Measurements from ENCODE around the gene MYO18B.

The MYO18B gene

DNA sequence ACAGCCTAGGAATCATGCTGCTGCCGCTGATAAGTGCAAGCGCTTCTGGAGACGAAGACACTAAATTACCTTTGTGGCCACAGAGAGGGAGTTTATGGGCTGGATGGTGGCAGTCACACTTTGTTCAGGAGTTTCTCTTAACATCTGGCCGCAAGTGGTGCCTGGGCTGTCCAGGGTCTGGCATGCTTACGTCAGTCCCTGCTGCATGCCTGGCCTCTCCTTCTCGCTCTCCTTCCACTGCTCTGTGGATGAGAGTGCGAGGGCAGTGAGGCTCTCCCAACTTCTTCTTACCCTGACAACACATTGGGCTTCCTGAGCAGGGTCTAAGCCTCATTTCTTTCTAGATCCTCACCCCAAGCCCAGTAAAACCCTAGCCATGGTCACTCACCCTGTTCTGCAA lies 266.6 kb downstream of the MYO18B start:
- DNase-seq = no peak

DNA sequence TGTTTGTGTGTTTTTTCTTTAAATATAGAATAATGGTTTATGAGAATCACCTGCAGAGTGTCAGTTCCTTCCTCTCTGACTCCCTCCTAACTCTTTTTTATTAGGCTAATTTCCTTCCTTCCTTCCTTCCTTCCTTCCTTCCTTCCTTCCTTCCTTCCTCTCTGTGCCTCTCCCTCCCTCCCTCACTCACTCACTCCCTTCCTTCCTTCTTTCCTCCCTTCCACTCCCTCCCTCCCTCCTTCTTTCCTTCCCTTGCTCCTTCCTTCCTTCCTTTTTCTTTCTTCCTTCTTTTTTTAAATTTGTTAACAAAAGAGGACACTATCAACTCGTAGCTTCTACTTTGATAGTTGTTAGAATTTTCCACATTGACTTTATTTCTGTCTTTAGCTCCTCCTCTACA lies 274.9 kb downstream of the MYO18B start:
- DNase-seq = no peak

DNA sequence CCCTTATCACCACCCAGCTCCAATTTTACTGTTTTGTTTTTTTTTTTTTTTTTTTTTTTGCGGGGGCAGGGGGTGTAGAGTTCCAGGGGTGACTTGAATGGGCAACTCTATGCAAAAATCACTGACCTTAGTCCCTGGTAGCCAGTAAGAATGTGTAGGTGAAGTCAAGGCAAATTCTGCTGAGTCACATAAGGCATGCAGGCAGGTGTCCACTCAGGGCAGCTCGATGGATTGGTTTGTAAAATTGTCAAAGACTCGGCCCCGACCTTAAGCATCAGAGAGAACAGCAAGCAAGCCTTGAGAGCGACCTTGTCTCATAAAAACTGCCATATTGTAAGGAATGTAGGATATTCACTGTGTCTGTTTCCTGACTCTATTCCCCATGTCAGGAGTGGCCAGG lies 275.9 kb downstream of the MYO18B start:
- DNase-seq = no peak

DNA sequence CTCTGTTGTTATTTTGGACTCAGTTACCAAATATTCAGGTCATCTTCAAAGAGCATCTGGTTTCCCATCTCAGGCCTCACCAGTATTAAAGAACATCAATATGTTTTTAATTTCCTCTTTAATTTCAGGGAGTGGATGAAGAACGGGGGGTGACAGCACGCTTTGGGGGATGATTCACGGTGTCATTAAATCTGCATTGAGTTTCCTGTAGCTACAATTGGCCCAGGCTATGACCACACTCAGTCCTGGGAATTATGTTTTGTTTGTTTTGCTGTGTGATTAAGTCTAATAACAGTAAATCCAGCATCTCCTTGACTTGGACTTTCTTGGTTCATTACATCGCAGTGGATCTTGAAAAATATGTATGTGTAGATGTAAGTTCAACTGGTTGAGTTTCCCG lies 277.6 kb downstream of the MYO18B start:
- no peak for DNase-seq

DNA sequence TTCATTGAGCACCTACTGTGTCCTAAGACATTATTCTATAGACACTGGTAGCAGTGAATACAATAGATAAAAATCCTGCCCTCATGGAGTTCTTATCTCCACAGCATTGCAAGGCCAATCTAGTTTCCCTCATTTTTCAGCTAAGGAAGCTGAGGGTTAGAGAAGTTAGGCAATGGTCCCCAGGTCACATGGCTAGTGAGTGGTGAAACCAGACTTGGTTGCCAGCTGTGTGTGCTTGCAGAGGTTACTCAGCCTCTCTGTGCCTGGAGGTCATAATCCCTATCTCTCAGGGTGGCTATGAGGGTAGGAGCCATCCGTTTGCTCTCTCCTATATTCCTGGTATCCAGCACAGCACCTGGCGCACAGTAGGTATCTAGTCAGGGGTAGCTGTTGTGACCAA lies 279.5 kb downstream of the MYO18B start:
- no peak for DNase-seq

DNA sequence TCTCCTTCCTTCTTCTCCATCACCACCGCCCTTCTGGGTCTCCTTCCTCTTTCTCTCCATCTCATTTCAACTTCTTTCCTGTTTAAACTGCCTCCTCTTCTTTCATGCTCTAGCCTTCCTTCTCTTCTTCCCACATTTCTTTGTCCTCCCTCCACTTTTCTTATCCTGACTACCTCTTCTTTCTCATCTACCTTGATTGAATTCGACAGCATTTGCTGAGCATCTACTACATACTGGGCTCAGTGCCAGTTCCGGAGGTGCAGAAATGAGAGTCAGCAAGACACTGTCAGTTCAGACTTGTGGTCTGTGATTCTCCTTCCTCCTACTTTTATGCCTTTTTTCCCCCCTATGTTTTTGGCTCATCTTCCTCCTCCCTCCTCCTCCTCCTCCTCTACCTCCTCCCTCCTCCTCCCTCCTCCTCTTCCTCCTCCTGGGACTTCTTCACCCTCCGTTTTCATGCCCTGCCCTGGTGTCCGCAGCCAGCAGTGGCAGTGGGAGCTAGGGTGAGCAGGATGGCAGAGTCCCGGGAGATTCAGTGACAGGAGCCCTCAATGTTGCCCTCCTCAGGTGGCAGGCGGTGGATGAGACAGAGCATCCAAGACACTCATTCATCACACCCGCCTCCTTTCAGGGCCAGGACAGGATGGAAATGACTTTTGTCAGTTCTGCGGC lies 281.3 kb downstream of the MYO18B start:
- DNase-seq = no peak

DNA sequence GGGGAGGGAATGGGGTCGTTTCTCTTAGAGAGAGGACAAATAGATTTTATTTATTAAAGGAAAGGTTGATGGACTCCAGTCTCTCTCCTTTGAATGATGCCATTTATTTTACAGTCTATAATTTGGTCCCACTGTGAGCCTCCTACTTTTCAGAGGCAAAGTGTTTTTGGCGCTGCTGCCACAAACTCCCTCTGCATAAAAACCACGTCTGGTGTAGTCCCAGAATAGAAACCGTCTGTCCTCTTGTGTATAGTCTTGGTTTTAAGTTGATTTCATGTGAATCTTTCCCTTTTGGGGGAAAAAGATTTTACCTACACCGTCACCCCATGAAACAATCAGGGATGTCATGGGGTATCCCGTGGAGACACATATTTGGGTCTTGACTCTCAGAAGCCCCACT lies 283.6 kb downstream of the MYO18B start:
- no peak for DNase-seq

DNA sequence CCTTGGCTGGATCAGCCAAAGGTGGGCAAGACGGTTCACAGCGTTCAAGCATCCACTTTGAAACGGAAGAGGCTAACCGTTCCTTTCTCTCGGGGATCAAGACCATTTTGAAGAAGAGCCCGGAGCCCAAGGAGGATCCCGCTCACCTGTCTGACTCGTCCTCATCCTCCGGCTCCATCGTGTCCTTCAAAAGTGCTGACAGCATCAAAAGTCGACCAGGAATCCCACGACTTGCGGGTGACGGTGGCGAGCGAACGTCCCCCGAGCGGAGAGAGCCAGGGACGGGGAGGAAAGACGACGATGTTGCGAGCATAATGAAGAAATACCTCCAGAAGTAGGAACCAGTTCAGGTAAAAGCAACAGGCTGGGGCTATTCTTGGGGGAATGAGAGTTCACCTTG lies 285.4 kb downstream of the MYO18B start:
- DNase-seq = no peak

DNA sequence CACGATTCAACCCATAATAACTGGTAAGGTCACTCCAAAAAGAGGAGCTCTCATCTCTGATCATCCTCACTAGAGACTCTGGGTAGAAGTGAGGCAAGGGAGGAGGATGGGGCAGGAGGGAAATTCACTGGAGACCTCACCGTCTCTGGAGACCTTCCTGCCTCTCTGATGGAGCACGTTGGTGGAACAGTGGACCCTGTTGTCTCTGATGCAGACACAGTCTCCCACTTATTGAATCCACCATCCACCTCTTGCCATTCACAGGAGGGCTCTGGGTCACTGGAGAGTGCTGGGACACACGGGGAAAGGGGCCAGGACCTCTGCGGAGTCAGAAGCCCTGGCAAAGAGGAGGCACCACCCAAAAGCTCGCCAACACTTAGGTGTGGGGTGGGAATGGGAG lies 289.7 kb downstream of the MYO18B start:
- no peak for DNase-seq

DNA sequence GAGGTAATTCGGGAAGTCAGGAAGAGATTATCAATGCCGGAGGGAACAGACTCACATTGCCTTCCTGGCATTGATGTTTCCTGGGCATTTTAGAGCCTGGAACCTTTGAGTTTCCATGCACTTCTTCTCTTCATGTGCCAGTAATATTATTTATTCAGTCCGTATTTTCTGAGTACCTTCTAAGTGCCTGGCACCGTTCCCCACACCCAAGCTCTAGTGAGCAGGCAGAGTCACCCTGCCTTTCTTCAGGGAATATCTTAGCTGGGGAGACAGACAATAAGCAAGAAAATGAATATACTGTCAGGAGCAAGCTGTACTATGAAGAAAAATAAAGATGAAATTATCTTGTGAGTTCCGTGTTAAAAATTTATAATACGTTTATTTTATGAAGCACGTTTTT lies 291.1 kb downstream of the MYO18B start:
- DNase-seq = no peak

DNA sequence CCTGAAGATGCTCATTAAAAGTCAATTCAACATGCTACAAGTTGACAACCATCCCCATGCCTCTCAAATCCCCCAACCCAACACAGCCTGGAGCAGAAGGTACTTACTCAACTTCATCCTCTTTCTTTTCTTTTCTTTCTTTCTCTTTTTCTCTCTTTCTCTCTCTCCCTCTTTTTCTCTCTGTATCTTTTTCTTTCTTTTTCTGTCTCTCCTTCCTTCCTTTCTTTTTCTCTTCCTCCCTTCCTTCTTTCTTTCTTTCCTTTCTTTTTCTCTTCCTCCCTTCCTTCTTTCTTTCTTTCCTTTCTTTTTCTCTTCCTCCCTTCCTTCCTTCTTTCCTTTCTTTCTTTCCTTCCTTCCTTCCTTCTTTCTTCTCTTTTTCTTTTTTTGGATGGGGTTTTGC lies 291.6 kb downstream of the MYO18B start:
- no peak for DNase-seq

DNA sequence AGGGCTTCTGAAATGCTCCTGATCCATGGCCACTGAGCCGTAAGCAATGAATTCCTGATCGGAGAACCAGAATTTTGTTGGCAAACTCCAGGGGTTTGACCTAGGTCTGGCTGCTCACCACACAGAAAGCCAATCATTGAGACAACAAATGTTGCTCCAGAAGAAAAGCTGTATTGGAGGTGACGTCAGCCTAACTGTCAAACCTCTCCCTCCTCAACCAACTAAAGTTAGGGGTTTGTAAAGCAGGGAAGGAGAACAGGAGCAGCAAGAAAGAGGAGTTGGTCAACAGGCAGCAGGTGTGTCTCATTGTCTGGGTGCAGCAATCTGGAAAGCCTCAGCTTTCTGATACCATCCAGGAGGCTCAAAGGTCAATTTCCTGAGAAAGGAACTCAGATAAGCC lies 293.5 kb downstream of the MYO18B start:
- DNase-seq = no peak

DNA sequence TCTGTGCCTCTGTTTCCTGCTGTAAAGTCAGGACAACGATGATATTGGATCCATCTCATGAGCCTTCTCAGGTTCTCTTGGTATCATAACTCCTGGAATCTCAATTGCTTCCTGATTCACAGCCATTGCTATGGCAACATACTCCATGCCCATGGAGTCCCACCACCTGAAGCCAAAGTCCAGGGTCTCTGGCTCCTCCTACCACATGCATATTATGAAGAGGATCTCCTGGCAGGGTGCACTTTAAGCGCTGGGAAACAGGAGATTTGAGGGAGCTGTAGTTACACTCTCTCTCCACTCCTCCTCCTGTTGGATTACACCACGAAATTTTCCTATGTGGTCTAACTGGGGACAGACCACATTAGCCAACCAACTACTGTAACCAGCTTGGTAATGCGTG lies 296.4 kb downstream of the MYO18B start:
- no peak for DNase-seq

DNA sequence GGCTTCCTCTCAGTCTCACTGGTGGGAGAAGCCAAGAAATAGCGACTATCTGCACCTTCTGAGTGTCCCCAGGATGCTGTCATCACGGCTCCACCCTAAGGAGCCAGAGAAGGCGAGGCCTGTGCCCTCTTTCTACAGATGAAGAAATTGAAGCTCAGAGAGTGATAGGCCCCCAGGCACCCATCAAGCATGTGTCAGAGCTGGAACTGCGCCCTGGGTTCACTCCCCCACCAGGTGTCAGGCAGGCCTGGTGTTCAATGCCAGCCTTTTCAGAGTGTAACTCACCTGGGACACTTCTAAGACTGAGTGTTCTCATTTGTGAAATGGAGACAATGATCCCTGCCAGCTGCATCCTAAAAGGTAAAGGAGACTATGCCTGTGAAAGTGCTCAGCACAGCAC lies 299.9 kb downstream of the MYO18B start:
- no peak for DNase-seq

DNA sequence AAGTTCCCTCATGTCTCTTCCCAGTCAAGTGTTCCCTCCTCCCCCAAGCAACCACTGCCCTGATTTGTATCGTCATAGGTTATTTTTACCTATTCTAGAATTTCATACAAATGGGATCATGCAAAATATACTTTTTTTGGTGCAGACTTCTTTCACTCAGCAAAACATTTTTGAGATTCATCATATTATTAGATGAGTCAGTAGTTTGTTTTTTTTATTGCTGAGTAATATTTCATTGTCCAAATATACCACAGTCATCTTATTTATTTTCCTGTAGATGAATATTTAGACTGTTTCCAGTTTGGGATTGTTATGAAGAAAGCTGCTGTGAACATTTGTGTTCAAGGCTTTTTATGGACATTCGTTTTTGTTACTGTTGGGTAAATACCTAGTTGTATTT lies 301.0 kb downstream of the MYO18B start:
- no peak for DNase-seq

DNA sequence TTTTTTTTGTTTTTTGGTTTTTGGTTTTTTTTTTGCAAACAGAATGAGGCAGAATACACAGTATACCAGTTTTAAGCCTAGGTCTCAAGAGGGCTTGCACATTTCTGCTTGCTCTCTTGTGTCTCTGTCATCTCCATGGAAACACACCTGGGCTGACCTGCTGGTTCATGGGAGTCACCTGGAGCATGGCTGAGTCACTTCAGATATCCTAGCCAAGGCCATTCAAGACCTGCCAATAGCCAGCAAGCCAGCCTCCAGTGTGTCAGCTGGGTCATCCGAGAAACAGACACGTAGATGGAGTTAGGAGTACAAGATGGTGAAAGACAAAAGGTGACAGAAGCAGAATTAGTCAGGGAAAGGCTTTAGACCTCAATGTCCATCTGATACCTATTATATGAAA lies 303.1 kb downstream of the MYO18B start:
- no peak for DNase-seq

DNA sequence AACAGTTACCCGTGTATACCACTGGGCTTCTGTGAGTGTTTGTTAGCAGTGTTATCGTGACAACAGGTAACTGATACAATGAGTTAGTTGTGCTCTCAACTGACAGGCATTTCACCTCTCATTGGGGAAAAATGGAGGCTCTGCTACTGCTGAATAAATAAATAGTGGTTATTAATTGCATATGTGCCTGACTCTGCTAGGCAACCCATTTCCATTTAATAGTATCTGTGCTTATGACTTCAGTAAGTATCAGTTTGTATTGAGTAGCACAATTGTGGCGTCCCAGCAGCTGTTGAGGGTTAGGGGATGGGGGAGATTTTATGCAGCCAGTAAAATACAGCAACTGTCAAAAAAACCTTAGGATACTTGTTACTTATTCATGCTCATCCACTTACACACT lies 303.9 kb downstream of the MYO18B start:
- DNase-seq = no peak

DNA sequence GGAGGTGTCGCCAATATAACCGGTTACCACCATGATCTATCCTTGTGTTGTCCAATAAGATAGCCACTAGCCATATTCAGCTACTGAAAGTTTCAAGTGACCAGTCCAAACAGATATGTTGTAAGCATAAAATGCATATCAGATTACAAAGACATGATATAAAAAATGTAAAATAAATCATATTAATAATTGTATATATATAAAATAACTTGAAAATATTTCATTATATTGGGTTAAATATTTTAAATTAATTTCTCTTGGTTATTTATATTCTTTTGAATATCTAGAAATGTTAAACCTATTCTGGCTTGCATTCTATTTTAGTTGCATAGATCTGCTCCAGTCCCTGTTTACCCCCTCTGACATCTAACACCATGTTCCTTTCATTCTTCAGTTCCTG lies 305.5 kb downstream of the MYO18B start:
- no peak for DNase-seq

DNA sequence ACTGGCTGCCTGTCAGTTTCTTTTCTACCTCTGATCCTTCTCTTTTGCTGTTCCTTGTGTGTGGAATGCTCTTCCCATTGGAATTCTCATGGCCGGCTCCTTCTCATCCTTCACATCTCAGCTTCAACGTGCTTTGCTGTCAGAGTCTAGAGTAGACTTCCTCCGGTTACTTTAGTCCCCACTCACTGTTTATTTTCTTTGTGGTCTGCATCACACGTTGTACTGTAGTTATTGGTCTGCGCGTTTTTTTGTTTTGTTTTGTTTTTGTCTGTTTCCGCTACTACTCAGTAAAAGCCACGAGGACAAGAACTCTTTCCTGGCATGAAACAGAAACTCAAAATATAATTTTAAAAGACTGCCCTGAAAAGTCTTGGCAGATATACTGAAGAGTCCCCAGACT lies 305.9 kb downstream of the MYO18B start:
- DNase-seq = no peak

DNA sequence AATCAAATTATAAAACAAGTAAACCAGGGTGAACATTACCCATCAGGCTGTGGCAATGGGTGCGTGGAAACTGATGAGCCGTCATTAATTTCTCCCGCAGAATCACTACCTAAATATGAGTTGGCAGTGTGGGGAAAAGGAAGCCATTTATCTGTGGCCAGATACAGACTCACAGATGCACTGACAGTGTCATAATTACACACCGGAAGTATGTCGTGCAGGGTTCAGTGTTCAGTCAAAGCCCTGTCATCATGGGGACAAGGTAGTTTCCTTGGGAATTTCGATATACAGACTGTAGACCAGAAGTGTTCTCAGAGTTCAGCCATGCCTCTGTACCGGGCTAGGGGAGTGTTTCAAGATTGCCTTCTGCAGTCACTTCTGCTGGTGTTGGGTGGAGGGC lies 308.1 kb downstream of the MYO18B start:
- no peak for DNase-seq

DNA sequence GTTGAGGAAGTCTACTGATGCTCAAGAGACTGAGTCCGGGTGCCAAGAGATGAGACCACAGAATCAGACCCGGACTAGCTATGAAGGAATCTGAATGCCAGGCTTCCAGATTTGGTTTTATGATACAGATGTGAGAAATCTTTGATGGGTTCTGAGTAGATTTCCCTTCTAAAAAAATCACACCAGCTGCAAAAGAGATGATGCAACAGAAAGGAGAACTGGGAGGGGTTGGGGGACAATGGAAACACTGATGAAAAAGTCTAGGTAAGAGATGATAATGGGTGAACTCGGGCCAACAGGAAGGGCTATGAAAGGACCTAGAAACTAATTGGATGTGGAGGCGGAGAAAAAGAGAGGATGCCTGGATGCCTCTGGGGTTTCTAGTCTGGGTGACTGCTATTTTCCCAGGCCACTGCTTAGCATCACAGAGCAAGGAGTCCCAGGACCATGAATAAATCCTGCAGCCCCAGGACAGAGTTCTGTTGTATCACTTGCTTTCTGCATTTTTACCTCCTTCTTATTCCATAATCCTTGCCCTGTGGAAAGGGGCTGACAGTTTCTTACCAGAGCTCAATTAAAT lies 311.8 kb downstream of the MYO18B start:
- no peak for DNase-seq

DNA sequence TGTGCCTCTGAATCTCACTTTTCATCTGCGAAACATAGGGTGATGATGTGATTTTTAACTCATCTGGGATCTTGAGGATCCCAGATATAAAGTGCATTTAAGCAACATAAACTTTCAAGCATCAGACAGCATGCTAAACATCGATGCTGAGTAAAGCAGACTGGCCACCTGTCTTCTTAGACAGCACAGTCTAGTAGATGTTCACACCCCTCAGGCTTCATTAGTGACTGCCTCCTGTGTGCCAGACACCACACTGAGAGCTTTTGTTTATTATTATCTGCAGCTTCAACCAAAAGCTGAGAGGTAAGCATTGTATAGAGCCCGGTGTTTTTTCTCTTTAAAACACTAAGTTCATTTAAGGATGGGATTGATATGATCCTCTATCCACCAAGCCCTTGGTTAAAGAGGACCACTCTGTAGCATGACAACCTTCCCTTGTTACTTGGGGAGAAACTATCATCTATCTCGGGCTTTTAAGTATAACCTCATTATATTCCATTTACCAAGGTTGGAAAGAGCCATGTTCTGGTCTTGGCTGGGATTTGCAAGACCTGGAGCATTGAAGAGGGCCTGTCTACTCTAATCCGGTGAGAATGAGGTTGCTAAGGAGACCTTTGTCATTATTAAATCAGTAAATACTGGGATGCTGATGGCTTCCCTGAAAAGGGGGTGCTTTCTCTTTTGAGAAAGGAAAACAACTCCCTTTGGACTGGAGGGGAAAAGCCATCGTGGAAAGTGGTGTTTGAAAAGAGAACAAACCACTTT lies 313.0 kb downstream of the MYO18B start:
- DNase-seq = no peak

DNA sequence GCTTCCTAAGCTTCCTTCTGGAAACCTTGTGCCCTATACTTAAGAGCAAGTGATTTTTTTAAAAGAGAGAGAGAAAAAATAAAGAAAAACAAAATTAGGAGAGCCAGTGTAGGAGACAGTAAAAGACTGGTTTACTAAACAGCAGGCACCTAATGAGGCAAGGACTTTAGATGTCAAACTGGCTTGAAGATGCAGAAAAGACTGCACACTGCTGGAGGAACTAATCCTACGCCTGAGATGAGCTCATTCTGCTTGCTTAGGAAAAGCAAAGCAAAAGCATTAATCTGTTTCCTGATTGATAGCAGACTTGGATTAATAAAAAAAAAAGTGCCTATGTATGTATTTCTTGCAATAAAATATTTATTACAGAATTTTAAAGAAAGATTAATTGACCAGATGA lies 313.7 kb downstream of the MYO18B start:
- no peak for DNase-seq

DNA sequence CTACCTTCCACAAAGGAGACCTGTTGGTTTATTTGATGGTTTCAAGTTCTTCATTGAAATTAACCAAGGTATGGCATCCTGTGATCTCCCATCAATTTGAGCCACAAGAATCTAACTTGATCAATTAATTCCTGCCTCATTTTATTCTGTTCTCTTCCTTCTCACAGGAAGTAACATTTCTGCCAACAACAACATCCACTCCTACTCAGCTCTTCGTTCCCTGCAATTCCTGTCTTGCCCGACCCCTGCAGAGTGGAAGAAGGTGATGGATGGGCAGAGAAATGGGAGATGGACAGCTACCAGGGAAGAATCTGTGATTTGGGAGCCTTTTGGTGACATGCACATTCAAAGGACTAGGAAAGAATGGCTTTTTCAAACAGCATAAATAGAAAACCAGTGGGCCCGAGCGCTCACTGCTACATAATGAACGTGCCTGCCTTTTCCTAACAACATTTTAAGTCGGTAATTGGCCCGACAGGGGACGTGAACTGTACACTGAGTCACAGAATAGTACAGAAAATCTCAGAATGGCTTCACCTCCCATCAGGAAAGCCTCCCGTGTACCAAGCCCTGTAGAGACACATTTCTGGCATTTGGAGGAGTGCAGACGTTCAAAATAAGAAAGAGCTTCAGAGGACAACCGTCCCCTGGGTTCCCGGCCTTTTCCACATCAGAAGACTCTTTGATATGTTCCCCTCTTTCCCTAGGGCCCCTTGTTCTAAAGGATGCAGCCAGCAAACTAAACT lies 314.6 kb downstream of the MYO18B start:
- DNase-seq = no peak

Data from NK-92 treated with Interleukin-12 subunit alpha and Interleukin-12 subunit beta, amount 100 ng/mL, for 24 hours (cell line).